Endothelial cell of umbilical vein (primary cell): Measurements from ENCODE around the gene SLC6A6. TPM values are rescaled to one million over a fixed set of nuclear protein-coding genes. Genes with fewer than 3 reads are reported as not detected.

Experiments
- BruUV-seq: library from RNA; stranded (reverse); fragments of 400-500 nt; replicated peaks from 2 replicates; lab custom pipeline; 2021; lab: Mats Ljungman, UMichigan
- CTCF ChIA-PET: fragments of 300-600, 350-600 bp; sonication (Branson Sonifier 250); formaldehyde crosslinking; loops from one replicate; lab custom pipeline; 2021; ENCODE audit warnings: antibody characterized with exemption, inconsistent platforms; lab: Charles Lee
- POLR2A ChIA-PET: fragments of 300-600, 350-600 bp; sonication (Branson Sonifier 250); formaldehyde crosslinking; loops from one replicate; lab custom pipeline; 2021; ENCODE audit warnings: antibody characterized with exemption, inconsistent platforms; lab: Charles Lee
- DNase-seq: peaks from one replicate; pipeline ENCODE4 v3.0.0-alpha.2; 2011; ENCODE audit warnings: low read depth, low spot score
- FAIRE-seq: peaks from 2 replicates; lab custom pipeline; 2011; peaks lifted over from hg19 to GRCh38; lab: Jason Lieb, UNC
- H2AFZ ChIP-seq: 2 replicates; pipeline ENCODE4 v1.6.0; 2012; ENCODE audit warnings: low read depth, low read length, control low read depth, inconsistent platforms
- H3K27ac ChIP-seq: 2 replicates; pipeline ENCODE4 v1.5.1; 2011; ENCODE audit warnings: low read depth, mild to moderate bottlenecking, control low read depth, low read length, moderate library complexity; ENCODE audit not compliant: insufficient read depth
- H3K27me3 ChIP-seq, 2 experiments: 2 replicates each; pipeline versions ENCODE4 v1.6.0 to v1.6.1; 2011; ENCODE audit warnings: low read length in 2 of 2, mixed read lengths in 1 of 2; ENCODE audit not compliant: control insufficient read depth in 2 of 2, insufficient read depth in 2 of 2
- H3K36me3 ChIP-seq, 2 experiments: 2 replicates in 1 of 2; 3 replicates in 1 of 2; pipeline ENCODE4 v1.5.1; 2011; ENCODE audit warnings: low read length in 2 of 2, mild to moderate bottlenecking in 1 of 2, moderate library complexity in 1 of 2; ENCODE audit not compliant: control insufficient read depth in 2 of 2, insufficient read depth in 2 of 2; ENCODE audit errors: extremely low read depth in 1 of 2
- H3K4me1 ChIP-seq: 3 replicates; pipeline ENCODE4 v1.5.1; 2011; ENCODE audit warnings: mild to moderate bottlenecking, low read length; ENCODE audit not compliant: control insufficient read depth, insufficient read depth; ENCODE audit errors: extremely low read depth
- H3K4me2 ChIP-seq: 2 replicates; pipeline ENCODE4 v1.6.1; 2011; ENCODE audit warnings: low read length, control low read depth, mixed read lengths; ENCODE audit not compliant: insufficient read depth
- H3K4me3 ChIP-seq, 3 experiments: fragments of 200-600 bp in 1 of 3; sonication (generic), shearing (Covaris generic) in 1 of 3; replicated peaks in 1 of 3; 2 replicates each; pipeline ENCODE4 v1.5.1; 2011 to 2016; ENCODE audit warnings: control low read depth in 3 of 3, low read length in 3 of 3, mild to moderate bottlenecking in 2 of 3, inconsistent platforms in 1 of 3, low read depth in 1 of 3, moderate library complexity in 1 of 3; ENCODE audit not compliant: insufficient read depth in 1 of 3
- H3K79me2 ChIP-seq: 2 replicates; pipeline ENCODE4 v1.6.0; 2012; ENCODE audit warnings: low read length, inconsistent platforms; ENCODE audit not compliant: control insufficient read depth, insufficient read depth
- H3K9ac ChIP-seq: replicated peaks from 2 replicates; pipeline ENCODE3; 2011; ENCODE audit warnings: low read length, control low read depth; ENCODE audit not compliant: insufficient read depth; ENCODE audit errors: extremely low read depth
- H3K9me1 ChIP-seq: replicated peaks from 3 replicates; pipeline ENCODE4 v1.6.0; 2011; ENCODE audit warnings: mild to moderate bottlenecking, low read length; ENCODE audit not compliant: control insufficient read depth, insufficient read depth; ENCODE audit errors: extremely low read depth
- H3K9me3 ChIP-seq: replicated peaks from 2 replicates; pipeline ENCODE4 v1.5.1; 2012; ENCODE audit warnings: low read length, inconsistent platforms; ENCODE audit not compliant: control insufficient read depth, insufficient read depth
- H4K20me1 ChIP-seq: replicated peaks from 2 replicates; pipeline ENCODE3; 2011; ENCODE audit warnings: mild to moderate bottlenecking, low read length; ENCODE audit not compliant: control insufficient read depth, insufficient read depth; ENCODE audit errors: extremely low read depth
- CTCF ChIP-seq, 2 donors: IDR thresholded peaks; 1 replicate in 1 of 2; 2 replicates in 1 of 2; pipeline ENCODE4 v1.5.1; 2011; ENCODE audit warnings: low read length in 2 of 2, mild to moderate bottlenecking in 2 of 2, moderate library complexity in 2 of 2, control low read depth in 1 of 2, inconsistent platforms in 1 of 2, low read depth in 1 of 2; ENCODE audit not compliant: insufficient read depth in 1 of 2; ENCODE audit errors: extremely low read depth in 1 of 2
- EZH2 ChIP-seq: IDR thresholded peaks from 2 replicates; pipeline ENCODE4 v1.6.1; 2012; ENCODE audit warnings: borderline replicate concordance, low read depth, mild to moderate bottlenecking, moderate library complexity, low read length, inconsistent platforms; ENCODE audit not compliant: severe bottlenecking
- FOS ChIP-seq: IDR thresholded peaks from 2 replicates; pipeline ENCODE4 v1.6.1; 2011; ENCODE audit warnings: mild to moderate bottlenecking, low read length, moderate library complexity, borderline replicate concordance; ENCODE audit not compliant: insufficient read depth
- GATA2 ChIP-seq: IDR thresholded peaks from 2 replicates; pipeline ENCODE4 v1.7.0; 2011; ENCODE audit warnings: low read depth, mild to moderate bottlenecking, moderate library complexity, mixed read lengths, low read length; ENCODE audit not compliant: insufficient read length, insufficient read depth
- MAX ChIP-seq: IDR thresholded peaks from 2 replicates; pipeline ENCODE4 v1.6.1; 2011; ENCODE audit not compliant: insufficient read depth, insufficient read length
- dilution Hi-C: fragments of 300-500 bp; cut with MboI; formaldehyde crosslinking; loops from one replicate; pipeline ENCODE4 v1.15.0; 2019; ENCODE audit warnings: low sequenced_read_pairs; ENCODE audit not compliant: extremely low pct_ligation_motif_present
- intact Hi-C: fragments of 100-400 bp; cut with micrococcal nuclease; formaldehyde crosslinking; loops from one replicate; pipeline ENCODE4 v1.10.0; 2022
- polyA plus RNA-seq, 4 experiments: library from polyadenylated mRNA; depleted of rRNA in 3 of 4; stranded (reverse) in 3 of 4; unstranded in 1 of 4; fragments of >200 nt; gene quantifications; 2 replicates each; pipeline versions ENCODE4 v1.2.1 to v1.2.3, GENCODE V29; 2011 to 2012; ENCODE audit warnings: missing spikeins in 1 of 4
- total RNA-seq: library from RNA; stranded (reverse); gene quantifications from 2 replicates; pipeline ENCODE4 v1.2.3, GENCODE V29; 2021

The SLC6A6 gene
- total and polyA plus RNA-seq, 2 donors (not counting 3 experiments of a cell fraction or from before 2014, with no cell fraction given) = 25.7 to 38.0 TPM

- POLR2A ChIA-PET = no interaction called here
These were observed 16.2 kb downstream of the SLC6A6 start for GRCh38 chr3:14418296-14419250.

More at GRCh38 chr3:14418296-14419250, 16.2 kb downstream of the SLC6A6 start:
- Histone ChIP-seq H3K4me3 (no peak overlapping the region), H3K79me2 (peaks cover 19% of the 10 kb centered on the region), H3K9ac (no peak overlapping the region), H3K4me2 (no peak overlapping the region), H3K9me1 (no peaks in the 10 kb centered on the region), H3K9me3 (no peaks in the 10 kb centered on the region), H3K36me3 (peaks cover 0 to 6% of the 10 kb centered on the region in 2 experiments), H3K4me1 (no peaks in the 10 kb centered on the region), H3K27me3 (no peaks in the 10 kb centered on the region), H4K20me1 (no peaks in the 10 kb centered on the region), H2AFZ (no peak overlapping the region), H3K27ac (no peak overlapping the region)
- CTCF ChIA-PET = no interaction called here
- DNase-seq (no peak), FAIRE-seq (no peak)
- no TSS peak for BruUV-seq
- dilution Hi-C loops = no loop called here
- TF ChIP-seq FOS = no peak
- TF ChIP-seq GATA2 = no peak
- TF ChIP-seq EZH2 = no peak
- TF ChIP-seq MAX = no peak
- no peak for TF ChIP-seq CTCF (IDR thresholded peaks at IDR 0.05; ENCODE audit: extremely low read depth in 1 of 2, insufficient read depth in 1 of 2, low read depth in 1 of 2, low read length in 2 of 2)
- intact Hi-C loops = no loop called here
